C4-2B (cell line): Measurements from ENCODE around the gene ROR1.

Source experiments
- CTCF ChIP-seq: fragments of 450-650 bp; conservative IDR thresholded peaks from 2 replicates; pipeline ENCODE4 v1.5.1; 2017; ENCODE audit warnings: mild to moderate bottlenecking
- ZFX ChIP-seq: fragments of 450-650 bp; IDR thresholded peaks from 2 replicates; pipeline ENCODE4 v1.6.1; 2017

GRCh38 chr1:63973005-63973419 is 199.2 kb downstream of the ROR1 start:
- TF ChIP-seq CTCF, result no peak
- no peak for TF ChIP-seq ZFX
